Prostate gland (tissue), 2 donors: ENCODE data around the gene PIK3C2G.

Experiments used
- CTCF ChIP-seq, 4 experiments: fragments of 200-600 bp in 2 of 4; fragments of 450-650 bp in 2 of 4; sonication (generic) in 2 of 4; IDR thresholded peaks; 1 replicate in 3 of 4; 2 replicates in 1 of 4; pipeline ENCODE4 v1.5.1; 2016 to 2019; ENCODE audit warnings: antibody characterized with exemption in 4 of 4, mild to moderate bottlenecking in 2 of 4, moderate library complexity in 2 of 4
- POLR2AphosphoS5 ChIP-seq: sonication (generic); formaldehyde crosslinking; IDR thresholded peaks from one replicate; pipeline ENCODE4 v1.6.1; 2017; ENCODE audit warnings: antibody characterized with exemption

GRCh38 chr12:18581232-18581962 is 320.1 kb downstream of the PIK3C2G start:
- TF ChIP-seq POLR2AphosphoS5 (no peak), CTCF (IDR thresholded peaks at IDR 0.05) (no peak)
